Neuronal stem cell (in vitro differentiated cells): ENCODE data around the gene CDH3.
A peak's percentile ranks its signal among the peaks of the same experiment; 100 is the strongest.

Experiments used
- DNase-seq: peaks from one replicate; pipeline ENCODE4 v3.0.0-alpha.2; 2013; ENCODE audit warnings: low spot score
- H2AFZ ChIP-seq: one replicate; pipeline ENCODE4 v1.6.1; 2013; ENCODE audit warnings: mild to moderate bottlenecking, low read length, inconsistent platforms
- H2AK5ac ChIP-seq: 2 replicates; pipeline ENCODE4 v1.6.1; 2013; ENCODE audit warnings: low read depth, mild to moderate bottlenecking, inconsistent platforms, low read length, moderate library complexity, mixed read lengths
- H2BK120ac ChIP-seq: 2 replicates; pipeline ENCODE4 v1.6.1; 2013; ENCODE audit warnings: low read depth, mild to moderate bottlenecking, inconsistent platforms, low read length, moderate library complexity, mixed read lengths
- H2BK12ac ChIP-seq: one replicate; pipeline ENCODE4 v1.6.1; 2013; ENCODE audit warnings: low read length, inconsistent platforms
- H2BK15ac ChIP-seq: 2 replicates; pipeline ENCODE4 v1.6.1; 2013; ENCODE audit warnings: mild to moderate bottlenecking, low read length, inconsistent platforms, mixed read lengths
- H2BK5ac ChIP-seq: one replicate; pipeline ENCODE4 v1.6.1; 2013; ENCODE audit warnings: inconsistent platforms, mild to moderate bottlenecking, low read length, moderate library complexity
- H3K14ac ChIP-seq: one replicate; pipeline ENCODE4 v1.6.1; 2013; ENCODE audit warnings: low read length, inconsistent platforms
- H3K18ac ChIP-seq: 2 replicates; pipeline ENCODE4 v1.6.1; 2013; ENCODE audit warnings: low read length, inconsistent platforms
- H3K23ac ChIP-seq: 2 replicates; pipeline ENCODE4 v1.6.1; 2013; ENCODE audit warnings: low read depth, mild to moderate bottlenecking, mixed read lengths, low read length, inconsistent platforms; ENCODE audit not compliant: poor library complexity
- H3K27ac ChIP-seq: replicated peaks from 3 replicates; pipeline ENCODE4 v1.5.1; 2013; ENCODE audit warnings: low read length, inconsistent platforms
- H3K27me3 ChIP-seq, 3 experiments: 2 replicates each; pipeline ENCODE4 v1.6.1; 2013; ENCODE audit warnings: low read length in 3 of 3, mild to moderate bottlenecking in 2 of 3, inconsistent platforms in 1 of 3, low read depth in 1 of 3, mixed read lengths in 1 of 3, moderate library complexity in 1 of 3; ENCODE audit not compliant: control insufficient read depth in 3 of 3, insufficient read depth in 3 of 3
- H3K36me3 ChIP-seq, 2 donors: replicated peaks in 1 of 2; 2 replicates each; pipeline ENCODE4 v1.6.1; 2013; ENCODE audit warnings: low read length in 2 of 2; ENCODE audit not compliant: control insufficient read depth in 2 of 2, insufficient read depth in 2 of 2
- H3K4ac ChIP-seq: 2 replicates; pipeline ENCODE4 v1.6.1; 2013; ENCODE audit warnings: inconsistent platforms, mild to moderate bottlenecking, low read length, moderate library complexity
- H3K4me1 ChIP-seq, 2 donors: 1 replicate in 1 of 2; 2 replicates in 1 of 2; pipeline ENCODE4 v1.6.1; 2013; ENCODE audit warnings: low read length in 2 of 2, low read depth in 1 of 2; ENCODE audit not compliant: control insufficient read depth in 2 of 2, insufficient read depth in 1 of 2
- H3K4me2 ChIP-seq: one replicate; pipeline ENCODE4 v1.6.1; 2013; ENCODE audit warnings: mild to moderate bottlenecking, low read length, inconsistent platforms; ENCODE audit not compliant: insufficient read depth, poor library complexity, severe bottlenecking
- H3K4me3 ChIP-seq, 2 donors: 2 replicates each; pipeline ENCODE4 v1.5.1; 2013; ENCODE audit warnings: low read length in 2 of 2, mild to moderate bottlenecking in 2 of 2, inconsistent platforms in 1 of 2, moderate library complexity in 1 of 2
- H3K79me1 ChIP-seq: one replicate; pipeline ENCODE4 v1.6.1; 2013; ENCODE audit warnings: low read depth, mild to moderate bottlenecking, inconsistent platforms, low read length, moderate library complexity
- H3K9ac ChIP-seq: one replicate; pipeline ENCODE4 v1.6.1; 2013; ENCODE audit warnings: mild to moderate bottlenecking, low read depth, low read length, inconsistent platforms; ENCODE audit not compliant: poor library complexity
- H3K9me3 ChIP-seq, 2 donors: replicated peaks in 1 of 2; 2 replicates each; pipeline versions ENCODE3 to v1.6.1; 2013; ENCODE audit warnings: low read length in 2 of 2, mild to moderate bottlenecking in 2 of 2, inconsistent platforms in 1 of 2, low read depth in 1 of 2, mixed read lengths in 1 of 2, moderate library complexity in 1 of 2; ENCODE audit not compliant: control insufficient read depth in 2 of 2, insufficient read depth in 1 of 2
- H4K8ac ChIP-seq: one replicate; pipeline ENCODE4 v1.6.1; 2013; ENCODE audit warnings: low read depth, mild to moderate bottlenecking, inconsistent platforms, low read length, moderate library complexity
- H4K91ac ChIP-seq: one replicate; pipeline ENCODE4 v1.6.1; 2013; ENCODE audit warnings: low read length, low read depth, mild to moderate bottlenecking, inconsistent platforms; ENCODE audit not compliant: poor library complexity
- WGBS, 2 donors: extraction: QIAGEN DNeasy Blood & Tissue Kit; methylation state at CpG; one replicate each; pipeline ENCODE4 v1.1.7; 2013; ENCODE audit warnings: missing lambda C conversion rate in 2 of 2, mixed read lengths in 1 of 2; ENCODE audit not compliant: insufficient read length in 2 of 2, insufficient replicate concordance in 1 of 2; ENCODE audit errors: extremely low coverage in 2 of 2; 5-methylcytosine and 5-hydroxymethylcytosine counted together

CDH3 gene

DNA sequence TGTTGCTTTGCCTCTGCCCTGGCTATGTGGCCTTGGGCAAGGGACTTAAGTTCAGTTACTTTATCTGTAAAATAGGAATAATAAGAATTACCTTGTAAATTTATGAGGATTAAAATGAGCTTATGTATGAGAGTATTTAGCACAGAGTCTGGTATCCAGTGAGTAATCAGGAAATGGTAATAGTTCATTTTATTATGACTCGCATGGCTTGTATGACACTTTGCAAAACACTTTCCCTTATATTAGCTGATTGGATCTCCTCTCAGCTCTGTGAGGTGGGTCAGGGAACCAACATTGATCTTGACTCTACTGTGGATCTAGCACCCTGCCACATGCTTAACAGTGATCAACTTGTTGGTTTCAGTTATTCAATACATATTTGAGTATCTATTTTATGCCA, 8.3 kb upstream of the CDH3 start:
- WGBS, 2 donors, result no CpG with 5 or more reads among the region's 1 CpG

DNA sequence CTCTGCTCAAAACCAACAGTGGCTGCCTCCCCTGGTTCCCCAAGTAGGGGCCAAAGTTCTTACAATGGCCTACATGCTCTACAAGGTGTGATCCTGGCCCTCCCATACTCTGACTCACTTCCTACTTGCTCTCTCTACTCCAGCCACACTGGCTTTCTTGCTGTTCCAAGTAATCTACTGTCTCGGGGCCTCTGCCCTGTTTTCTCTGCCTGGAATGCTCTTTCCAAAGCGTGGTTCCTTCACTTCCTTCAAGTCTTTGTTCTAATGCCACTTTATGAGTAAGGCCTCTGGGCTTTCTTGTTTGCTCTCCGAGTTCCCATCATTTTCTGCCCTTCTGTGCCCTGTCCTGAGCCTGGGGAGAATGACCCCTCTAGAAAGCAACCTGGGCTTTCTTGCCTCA, 4.1 kb upstream of the CDH3 start:
- Histone ChIP-seq H3K27ac (no peak overlapping the region), H4K8ac (no peak overlapping the region), H4K91ac (no peak overlapping the region), H2BK120ac (no peak overlapping the region), H3K18ac (no peak overlapping the region), H3K4me3 (no peak overlapping the region), H3K4me1 (peaks cover 10 to 13% of the 10 kb centered on the region in 2 donors), H3K4me2 (no peak overlapping the region), H3K27me3 (peaks cover 0 to 17% (median 8%) of the 10 kb centered on the region in 3 experiments), H3K36me3 (no peaks in the 10 kb centered on the region), H3K4ac (no peak overlapping the region), H2BK12ac (no peak overlapping the region), H2BK5ac (no peak overlapping the region), H3K79me1 (no peaks in the 10 kb centered on the region), H3K14ac (no peak overlapping the region), H2AK5ac (peak overlapping the region; percentile 30), H3K23ac (no peak overlapping the region), H2BK15ac (no peak overlapping the region), H2AFZ (peak overlapping the region; percentile 20), H3K9me3 (peaks cover 0 to 3% of the 10 kb centered on the region in 2 donors), H3K9ac (no peak overlapping the region)
- no CpG with 5 or more reads among the region's 3 CpGs for WGBS, 2 donors
- DNase-seq, result no peak

More for the DNA sequence above, 8.3 kb upstream of the CDH3 start:
- H3K4me3 ChIP-seq, result no peak overlapping the region
- no peak overlapping the region for H4K8ac ChIP-seq
- no peaks in the 10 kb centered on the region for H3K79me1 ChIP-seq
- no peaks in the 10 kb centered on the region for H3K36me3 ChIP-seq
- no peak overlapping the region for H2AK5ac ChIP-seq
- H2BK120ac ChIP-seq, result no peak overlapping the region
- H3K27me3 ChIP-seq, result peaks cover 0 to 3% (median 0%) of the 10 kb centered on the region in 3 experiments
- no peak overlapping the region for H2BK5ac ChIP-seq
- peaks cover 0 to 6% of the 10 kb centered on the region in 2 donors for H3K4me1 ChIP-seq
- H2BK12ac ChIP-seq, result no peak overlapping the region
- H3K9me3 ChIP-seq, result no peaks in the 10 kb centered on the region
- H2AFZ ChIP-seq, result no peak overlapping the region
- no peak overlapping the region for H3K27ac ChIP-seq
- no peak overlapping the region for H3K4me2 ChIP-seq
- H3K18ac ChIP-seq, result no peak overlapping the region
- no peak overlapping the region for H3K9ac ChIP-seq
- H3K23ac ChIP-seq, result no peak overlapping the region
- no peak for DNase-seq
- H4K91ac ChIP-seq, result no peak overlapping the region
- no peak overlapping the region for H2BK15ac ChIP-seq
- H3K14ac ChIP-seq, result no peak overlapping the region
- no peak overlapping the region for H3K4ac ChIP-seq

- Histone ChIP-seq H2AK5ac (no peak overlapping the region), H3K14ac (no peak overlapping the region)
- WGBS, 2 donors, result no CpG with 5 or more reads among the region's 10 CpGs
These were observed 3.1 kb upstream of the CDH3 start for GRCh38 chr16:68642047-68642435.

DNA sequence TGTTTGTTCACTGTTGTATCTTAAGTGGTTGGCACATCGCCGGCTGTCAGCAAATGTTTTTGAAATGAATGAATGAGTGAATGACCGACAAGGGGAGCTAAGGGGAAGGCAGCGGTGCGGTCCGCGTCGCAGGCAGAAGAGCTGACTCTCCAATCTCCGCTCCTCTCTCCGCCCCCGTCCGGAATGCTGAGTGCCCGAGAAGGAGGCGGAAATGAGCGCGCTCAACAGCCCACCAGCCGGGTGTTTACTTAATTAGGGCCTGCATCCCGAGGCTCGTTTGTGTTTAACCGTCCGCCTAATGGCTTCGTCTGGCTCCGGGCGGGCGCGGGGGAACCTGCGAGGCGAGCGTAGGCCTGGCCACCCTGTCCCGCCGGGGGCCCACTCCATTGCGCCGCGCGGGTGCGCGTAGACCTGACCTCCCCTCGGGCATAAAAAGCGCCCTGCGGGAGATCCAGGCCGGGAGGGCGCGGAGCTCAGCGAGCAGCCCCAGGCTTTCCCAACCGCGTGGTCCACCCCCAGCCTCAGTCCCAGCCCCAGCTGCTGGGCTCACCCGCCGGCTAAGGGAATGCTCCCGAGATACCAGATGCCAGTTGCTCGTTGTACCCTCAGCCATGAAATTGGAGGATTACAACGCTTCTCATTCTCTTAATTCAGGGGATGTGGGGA, 2.5 kb upstream of the CDH3 start:
- WGBS, 2 donors, result no CpG with 5 or more reads among the region's 51 CpGs
- peak overlapping the region; percentile 52 for H3K27ac ChIP-seq

More at GRCh38 chr16:68642047-68642435, 3.1 kb upstream of the CDH3 start:
- H2BK120ac ChIP-seq, result no peak overlapping the region
- H4K91ac ChIP-seq, result no peak overlapping the region
- H3K27ac ChIP-seq, result no peak overlapping the region
- H2BK5ac ChIP-seq, result no peak overlapping the region
- peak overlapping the region; percentile 92 for H2AFZ ChIP-seq
- H3K4me1 ChIP-seq, result peaks cover 19 to 20% of the 10 kb centered on the region in 2 donors
- no peak overlapping the region for H3K23ac ChIP-seq
- DNase-seq, result no peak
- H2BK12ac ChIP-seq, result no peak overlapping the region
- no peak overlapping the region for H3K4ac ChIP-seq
- peaks cover 0 to 17% (median 8%) of the 10 kb centered on the region in 3 experiments for H3K27me3 ChIP-seq
- H3K9ac ChIP-seq, result no peak overlapping the region
- peak overlapping the region in 1 of 2 donors; percentile 37 for H3K4me3 ChIP-seq
- no peaks in the 10 kb centered on the region for H3K79me1 ChIP-seq
- no peaks in the 10 kb centered on the region for H3K36me3 ChIP-seq
- H3K18ac ChIP-seq, result no peak overlapping the region
- no peak overlapping the region for H2BK15ac ChIP-seq
- H3K4me2 ChIP-seq, result peak overlapping the region; percentile 78
- H3K9me3 ChIP-seq, result peaks cover 0 to 3% of the 10 kb centered on the region in 2 donors
- H4K8ac ChIP-seq, result no peak overlapping the region

More for the DNA sequence above, 2.5 kb upstream of the CDH3 start:
- H3K27me3 ChIP-seq, result peaks cover 0 to 17% (median 10%) of the 10 kb centered on the region in 3 experiments
- H3K18ac ChIP-seq, result peak overlapping the region; percentile 83
- H2BK15ac ChIP-seq, result no peak overlapping the region
- no peak overlapping the region for H2BK12ac ChIP-seq
- H3K9me3 ChIP-seq, result peaks cover 0 to 3% of the 10 kb centered on the region in 2 donors
- no peak overlapping the region for H2BK5ac ChIP-seq
- H3K36me3 ChIP-seq, result no peaks in the 10 kb centered on the region
- H2BK120ac ChIP-seq, result peak overlapping the region; percentile 66
- peaks cover 21 to 22% of the 10 kb centered on the region in 2 donors for H3K4me1 ChIP-seq
- H4K8ac ChIP-seq, result no peak overlapping the region
- no peaks in the 10 kb centered on the region for H3K79me1 ChIP-seq
- no peak overlapping the region for H3K9ac ChIP-seq
- H3K4ac ChIP-seq, result no peak overlapping the region
- no peak overlapping the region for H2AK5ac ChIP-seq
- H3K23ac ChIP-seq, result no peak overlapping the region
- no peak for DNase-seq
- H4K91ac ChIP-seq, result no peak overlapping the region
- peak overlapping the region; percentile 92 for H2AFZ ChIP-seq
- H3K14ac ChIP-seq, result no peak overlapping the region
- H3K4me2 ChIP-seq, result peak overlapping the region; percentile 78
- peak overlapping the region; percentile 4 to 37 for H3K4me3 ChIP-seq
